HepG2 (cell line): ENCODE data around the gene RNF222. TPM values are rescaled to one million over a fixed set of nuclear protein-coding genes. Genes with fewer than 3 reads are reported as not detected.

Experiments
- GABPB1 ChIP-seq: IDR thresholded peaks from 2 replicates; pipeline ENCODE4 v1.6.1; 2016; ENCODE audit warnings: mild to moderate bottlenecking, missing genetic modification reagents, moderate library complexity, missing compliant biosample characterization
- MTA3 ChIP-seq: sonication (generic); formaldehyde crosslinking; IDR thresholded peaks from 2 replicates; pipeline ENCODE4 v1.4.0; 2020; ENCODE audit warnings: missing genetic modification reagents
- PRDM10 ChIP-seq: sonication (generic); formaldehyde crosslinking; IDR thresholded peaks from 2 replicates; pipeline ENCODE4 v1.4.0; 2020; ENCODE audit warnings: low read depth, missing genetic modification reagents
- SIX1 ChIP-seq: sonication (generic); formaldehyde crosslinking; IDR thresholded peaks from 2 replicates; pipeline ENCODE4 v1.4.0; 2020; ENCODE audit warnings: missing genetic modification reagents, borderline replicate concordance
- TCF12 ChIP-seq, 2 experiments: fragments of 450-650 bp in 1 of 2; sonication (generic) in 1 of 2; formaldehyde crosslinking in 1 of 2; IDR thresholded peaks; 2 replicates each; pipeline versions ENCODE4 v1.6.1 to v1.8.0; 2017 to 2022; ENCODE audit warnings: antibody characterized with exemption in 1 of 2, mild to moderate bottlenecking in 1 of 2, missing genetic modification reagents in 1 of 2, moderate library complexity in 1 of 2
- ZNF280D ChIP-seq: sonication (generic); formaldehyde crosslinking; IDR thresholded peaks from 2 replicates; pipeline ENCODE4 v1.5.1; 2020; ENCODE audit warnings: mild to moderate bottlenecking, missing genetic modification reagents
- ZSCAN22 ChIP-seq: sonication (generic); formaldehyde crosslinking; IDR thresholded peaks from 2 replicates; pipeline ENCODE4 v1.4.0; 2020; ENCODE audit warnings: mild to moderate bottlenecking, missing genetic modification reagents
- polyA plus RNA-seq, 8 experiments: library from polyadenylated mRNA; depleted of rRNA in 3 of 8; stranded (reverse) in 7 of 8; unstranded in 1 of 8; fragments of >200 nt; fragmentation: Illumina TruSeq in 4 of 8; extraction: Trizol in 4 of 8; gene quantifications; 2 replicates each; pipeline versions ENCODE4 v1.2.1 to v1.2.3, GENCODE V29; 2011 to 2016; ENCODE audit warnings: low read depth in 4 of 8, missing spikeins in 1 of 8, mixed read lengths in 1 of 8; ENCODE audit not compliant: insufficient read depth in 1 of 8
- total RNA-seq, 5 experiments: library from RNA; depleted of rRNA; stranded (reverse); fragments of >200 nt; fragmentation: Illumina TruSeq; extraction: Trizol; gene quantifications; 2 replicates each; pipeline ENCODE4 v1.2.3, GENCODE V29; 2016; ENCODE audit warnings: low read depth in 1 of 5
- TF ChIP-seq, protein P1 (sequence below): sonication (generic); formaldehyde crosslinking; IDR thresholded peaks from 2 replicates; pipeline ENCODE4 v1.5.1; 2020; ENCODE audit warnings: mild to moderate bottlenecking, missing genetic modification reagents, borderline replicate concordance
- TF ChIP-seq, protein P2 (sequence below): sonication (generic); formaldehyde crosslinking; IDR thresholded peaks from 2 replicates; pipeline ENCODE4 v1.5.0; 2020; ENCODE audit warnings: missing genetic modification reagents
- TF ChIP-seq, protein P3 (sequence below): sonication (generic); formaldehyde crosslinking; IDR thresholded peaks from 2 replicates; pipeline ENCODE4 v1.5.0; 2020; ENCODE audit warnings: mild to moderate bottlenecking, low read depth, missing genetic modification reagents, borderline replicate concordance
- TF ChIP-seq, protein P4 (sequence below): sonication (generic); formaldehyde crosslinking; IDR thresholded peaks from 2 replicates; pipeline ENCODE4 v1.8.1; 2023; ENCODE audit warnings: mild to moderate bottlenecking, moderate library complexity, missing genetic modification reagents

Gene RNF222
- total and polyA plus RNA-seq, 2 of the 13 experiments (the other 11 are each of a cell fraction or from before 2014, with no cell fraction given): not detected

GRCh38 chr17:8420041-8420934 is 22.7 kb upstream of the RNF222 start (continued):
- TF ChIP-seq, protein P1, sequence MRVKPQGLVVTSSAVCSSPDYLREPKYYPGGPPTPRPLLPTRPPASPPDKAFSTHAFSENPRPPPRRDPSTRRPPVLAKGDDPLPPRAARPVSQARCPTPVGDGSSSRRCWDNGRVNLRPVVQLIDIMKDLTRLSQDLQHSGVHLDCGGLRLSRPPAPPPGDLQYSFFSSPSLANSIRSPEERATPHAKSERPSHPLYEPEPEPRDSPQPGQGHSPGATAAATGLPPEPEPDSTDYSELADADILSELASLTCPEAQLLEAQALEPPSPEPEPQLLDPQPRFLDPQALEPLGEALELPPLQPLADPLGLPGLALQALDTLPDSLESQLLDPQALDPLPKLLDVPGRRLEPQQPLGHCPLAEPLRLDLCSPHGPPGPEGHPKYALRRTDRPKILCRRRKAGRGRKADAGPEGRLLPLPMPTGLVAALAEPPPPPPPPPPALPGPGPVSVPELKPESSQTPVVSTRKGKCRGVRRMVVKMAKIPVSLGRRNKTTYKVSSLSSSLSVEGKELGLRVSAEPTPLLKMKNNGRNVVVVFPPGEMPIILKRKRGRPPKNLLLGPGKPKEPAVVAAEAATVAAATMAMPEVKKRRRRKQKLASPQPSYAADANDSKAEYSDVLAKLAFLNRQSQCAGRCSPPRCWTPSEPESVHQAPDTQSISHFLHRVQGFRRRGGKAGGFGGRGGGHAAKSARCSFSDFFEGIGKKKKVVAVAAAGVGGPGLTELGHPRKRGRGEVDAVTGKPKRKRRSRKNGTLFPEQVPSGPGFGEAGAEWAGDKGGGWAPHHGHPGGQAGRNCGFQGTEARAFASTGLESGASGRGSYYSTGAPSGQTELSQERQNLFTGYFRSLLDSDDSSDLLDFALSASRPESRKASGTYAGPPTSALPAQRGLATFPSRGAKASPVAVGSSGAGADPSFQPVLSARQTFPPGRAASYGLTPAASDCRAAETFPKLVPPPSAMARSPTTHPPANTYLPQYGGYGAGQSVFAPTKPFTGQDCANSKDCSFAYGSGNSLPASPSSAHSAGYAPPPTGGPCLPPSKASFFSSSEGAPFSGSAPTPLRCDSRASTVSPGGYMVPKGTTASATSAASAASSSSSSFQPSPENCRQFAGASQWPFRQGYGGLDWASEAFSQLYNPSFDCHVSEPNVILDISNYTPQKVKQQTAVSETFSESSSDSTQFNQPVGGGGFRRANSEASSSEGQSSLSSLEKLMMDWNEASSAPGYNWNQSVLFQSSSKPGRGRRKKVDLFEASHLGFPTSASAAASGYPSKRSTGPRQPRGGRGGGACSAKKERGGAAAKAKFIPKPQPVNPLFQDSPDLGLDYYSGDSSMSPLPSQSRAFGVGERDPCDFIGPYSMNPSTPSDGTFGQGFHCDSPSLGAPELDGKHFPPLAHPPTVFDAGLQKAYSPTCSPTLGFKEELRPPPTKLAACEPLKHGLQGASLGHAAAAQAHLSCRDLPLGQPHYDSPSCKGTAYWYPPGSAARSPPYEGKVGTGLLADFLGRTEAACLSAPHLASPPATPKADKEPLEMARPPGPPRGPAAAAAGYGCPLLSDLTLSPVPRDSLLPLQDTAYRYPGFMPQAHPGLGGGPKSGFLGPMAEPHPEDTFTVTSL (CRISPR knock-in tag): peak; percentile 96
- TF ChIP-seq, protein P2, sequence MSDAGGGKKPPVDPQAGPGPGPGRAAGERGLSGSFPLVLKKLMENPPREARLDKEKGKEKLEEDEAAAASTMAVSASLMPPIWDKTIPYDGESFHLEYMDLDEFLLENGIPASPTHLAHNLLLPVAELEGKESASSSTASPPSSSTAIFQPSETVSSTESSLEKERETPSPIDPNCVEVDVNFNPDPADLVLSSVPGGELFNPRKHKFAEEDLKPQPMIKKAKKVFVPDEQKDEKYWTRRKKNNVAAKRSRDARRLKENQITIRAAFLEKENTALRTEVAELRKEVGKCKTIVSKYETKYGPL (CRISPR knock-in tag): peak; percentile 97
- TF ChIP-seq TCF12 (IDR thresholded peaks at IDR 0.05) (no peak), TCF12 (CRISPR knock-in tag; IDR thresholded peaks at IDR 0.05) (no peak), ZSCAN22 (CRISPR knock-in tag) (no peak), SIX1 (peak; percentile 82; the same call in 1 of the 2 replicates), PRDM10 (CRISPR knock-in tag) (peak; percentile 66; the same call in 1 of the 2 replicates), MTA3 (CRISPR knock-in tag) (no peak), GABPB1 (CRISPR knock-in tag) (peak; percentile 35; the same call in 1 of the 2 replicates), ZNF280D (CRISPR knock-in tag) (peak; percentile 87)
- TF ChIP-seq, protein P3, sequence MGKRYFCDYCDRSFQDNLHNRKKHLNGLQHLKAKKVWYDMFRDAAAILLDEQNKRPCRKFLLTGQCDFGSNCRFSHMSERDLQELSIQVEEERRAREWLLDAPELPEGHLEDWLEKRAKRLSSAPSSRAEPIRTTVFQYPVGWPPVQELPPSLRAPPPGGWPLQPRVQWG (CRISPR knock-in tag): no peak
- TF ChIP-seq, protein P4, sequence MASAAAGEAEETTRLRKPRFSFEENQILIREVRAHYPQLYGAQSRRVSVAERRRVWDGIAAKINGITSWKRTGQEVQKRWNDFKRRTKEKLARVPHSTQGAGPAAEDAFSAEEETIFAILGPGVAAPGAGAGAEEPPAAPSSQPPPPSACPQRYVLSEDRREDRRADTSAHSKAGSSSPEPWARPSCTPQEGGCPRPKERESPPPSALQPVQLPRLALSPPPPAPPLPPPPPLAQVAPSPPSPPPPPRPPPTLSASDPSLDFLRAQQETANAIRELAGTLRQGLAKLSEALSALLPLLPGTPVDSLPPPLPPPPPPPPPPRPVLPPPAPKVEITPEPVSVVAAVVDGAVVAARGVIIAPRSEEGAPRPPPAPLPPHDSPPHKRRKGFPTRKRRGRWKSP (CRISPR knock-in tag): no peak; the same call in 1 of the 2 replicates
